Naive thymus-derived CD4-positive, alpha-beta T cell (primary cell): Measurements from ENCODE around the gene TMEM186. TPM values are rescaled to one million over a fixed set of nuclear protein-coding genes. Genes with fewer than 3 reads are reported as not detected.
"Not testable (repeated sequence)": the region's sequence is repeated elsewhere in the genome, so short reads cannot be mapped to it uniquely, and the experiment has no call there.

Experiments used
- ATAC-seq: fragments of 150-1000 bp; cut with Tn5 transposase; 2 replicates; pipeline ENCODE4 v1.10.0; 2021; ENCODE audit warnings: mild to moderate bottlenecking, moderate library complexity
- CTCF ChIA-PET: fragments of 350-600 bp; sonication (Branson Sonifier 250); formaldehyde crosslinking; loops from one replicate; lab custom pipeline; 2021; ENCODE audit warnings: antibody characterized with exemption; lab: Charles Lee
- POLR2A ChIA-PET: fragments of 350-600 bp; sonication (Branson Sonifier 250); formaldehyde crosslinking; loops from one replicate; lab custom pipeline; 2021; ENCODE audit warnings: antibody characterized with exemption, inconsistent platforms; lab: Charles Lee
- DNase-seq, 9 donors: peaks; one replicate each; pipeline versions ENCODE4 v3.0.0 to v3.0.0-alpha.2; 2020 to 2022; ENCODE audit warnings: mixed read lengths in 1 of 9
- H3K27ac ChIP-seq: one replicate; pipeline ENCODE4 v1.7.0; 2013; ENCODE audit warnings: mild to moderate bottlenecking, low read depth, low read length, moderate library complexity
- H3K27me3 ChIP-seq, 2 donors: one replicate each; pipeline ENCODE4 v1.7.0; 2013; ENCODE audit warnings: low read length in 2 of 2, mild to moderate bottlenecking in 2 of 2, moderate library complexity in 2 of 2; ENCODE audit not compliant: control insufficient read depth in 2 of 2, insufficient read depth in 2 of 2
- H3K36me3 ChIP-seq, 3 experiments: 1 replicate in 2 of 3; 2 replicates in 1 of 3; pipeline ENCODE4 v1.7.0; 2013; ENCODE audit warnings: low read length in 3 of 3, mild to moderate bottlenecking in 3 of 3, moderate library complexity in 1 of 3; ENCODE audit not compliant: insufficient read depth in 3 of 3, control insufficient read depth in 2 of 3
- H3K4me1 ChIP-seq, 2 donors: one replicate each; pipeline ENCODE4 v1.7.0; 2013; ENCODE audit warnings: low read length in 2 of 2, mild to moderate bottlenecking in 2 of 2, moderate library complexity in 1 of 2; ENCODE audit not compliant: control insufficient read depth in 2 of 2, insufficient read depth in 2 of 2
- H3K4me3 ChIP-seq: 2 replicates; pipeline ENCODE4 v1.7.0; 2013; ENCODE audit warnings: mild to moderate bottlenecking, low read length
- H3K9me3 ChIP-seq, 3 experiments: 1 replicate in 2 of 3; 2 replicates in 1 of 3; pipeline ENCODE4 v1.7.0; 2013; ENCODE audit warnings: low read length in 3 of 3; ENCODE audit not compliant: control insufficient read depth in 2 of 3
- H3K27ac Mint-ChIP-seq, 9 donors: one replicate each; pipeline ENCODE4 v1.8.0; 2020 to 2022; ENCODE audit warnings: mixed read lengths in 9 of 9, mild to moderate bottlenecking in 8 of 9, moderate library complexity in 5 of 9, inconsistent platforms in 2 of 9
- H3K27me3 Mint-ChIP-seq, 5 donors: one replicate each; pipeline ENCODE4 v1.8.0; 2021 to 2022; ENCODE audit warnings: mixed read lengths in 5 of 5, mild to moderate bottlenecking in 1 of 5
- H3K36me3 Mint-ChIP-seq, 5 donors: one replicate each; pipeline ENCODE4 v1.8.0; 2020 to 2022; ENCODE audit warnings: mixed read lengths in 5 of 5, mild to moderate bottlenecking in 3 of 5, inconsistent platforms in 1 of 5
- H3K4me1 Mint-ChIP-seq, 7 donors: one replicate each; pipeline ENCODE4 v1.8.0; 2020 to 2022; ENCODE audit warnings: mixed read lengths in 7 of 7, mild to moderate bottlenecking in 3 of 7, inconsistent platforms in 1 of 7
- H3K4me3 Mint-ChIP-seq, 10 donors: one replicate each; pipeline ENCODE4 v1.8.0; 2020 to 2022; ENCODE audit warnings: mild to moderate bottlenecking in 10 of 10, mixed read lengths in 10 of 10, moderate library complexity in 6 of 10, inconsistent platforms in 2 of 10
- H3K9me3 Mint-ChIP-seq, 11 donors: one replicate each; pipeline ENCODE4 v1.8.0; 2020 to 2022; ENCODE audit warnings: mixed read lengths in 11 of 11, mild to moderate bottlenecking in 4 of 11, inconsistent platforms in 1 of 11, moderate library complexity in 1 of 11
- intact Hi-C, 2 donors: fragments of 100-400 bp; cut with micrococcal nuclease; formaldehyde crosslinking; loops; one replicate each; pipeline ENCODE4 v1.15.1; 2023
- polyA plus RNA-seq, 2 donors: library from polyadenylated mRNA; unstranded; fragments of 300-500 nt; fragmentation: Illumina TruSeq; gene quantifications; one replicate each; pipeline ENCODE4 v1.2.3, GENCODE V29; 2021
- total RNA-seq, 6 experiments: library from RNA in 5 of 6; stranded (reverse) in 5 of 6; gene quantifications; 1 replicate in 5 of 6; 2 replicates in 1 of 6; pipeline ENCODE4 v1.2.3 and lab custom pipeline; 2021 to 2026

The TMEM186 gene
- total and polyA plus RNA-seq, 7 experiments from 2014 or later: 3.2 to 20.8 (median 15.3) TPM

GRCh38 chr16:8804313-8804712, 6.9 kb upstream of the TMEM186 start:
- Mint-ChIP-seq H3K4me1 (peaks cover 1 to 20% (median 16%) of the 10 kb centered on the region in 7 donors), H3K27me3 (no peaks in the 10 kb centered on the region), H3K27ac (no peak overlapping the region), H3K4me3 (no peak overlapping the region), H3K36me3 (peaks cover 8 to 46% (median 23%) of the 10 kb centered on the region in 5 donors), H3K9me3 (no peaks in the 10 kb centered on the region)
- Histone ChIP-seq H3K27ac (no peak overlapping the region), H3K9me3 (no peaks in the 10 kb centered on the region), H3K27me3 (no peaks in the 10 kb centered on the region), H3K4me1 (peaks cover 2 to 13% of the 10 kb centered on the region in 2 donors), H3K36me3 (peaks cover 27 to 72% (median 40%) of the 10 kb centered on the region in 3 experiments), H3K4me3 (no peak overlapping the region)
- intact Hi-C loops: no loop called here
- ATAC-seq (no peak), DNase-seq (no peak)
- ChIA-PET POLR2A (no interaction called here), CTCF (no interaction called here)

GRCh38 chr16:8803733-8804132, 6.3 kb upstream of the TMEM186 start:
- peaks cover 8 to 42% (median 23%) of the 10 kb centered on the region in 5 donors for H3K36me3 Mint-ChIP-seq
- CTCF ChIA-PET: not testable (repeated sequence)

GRCh38 chr16:8801701-8802100, 4.3 kb upstream of the TMEM186 start:
- no peaks in the 10 kb centered on the region for H3K27me3 ChIP-seq
- H3K4me3 ChIP-seq: no peak overlapping the region
- H3K27ac ChIP-seq: no peak overlapping the region
- Mint-ChIP-seq H3K27ac (no peak overlapping the region), H3K36me3 (peaks cover 4 to 33% (median 22%) of the 10 kb centered on the region in 5 donors), H3K4me3 (no peak overlapping the region), H3K9me3 (no peaks in the 10 kb centered on the region), H3K4me1 (peaks cover 12 to 46% (median 32%) of the 10 kb centered on the region in 7 donors), H3K27me3 (no peaks in the 10 kb centered on the region)
- no peak for DNase-seq
- POLR2A ChIA-PET: no interaction called here
- CTCF ChIA-PET: interaction anchor here (1.2 kb wide), 1 partner anchor 67 kb away, joined by 4 read pairs; the partner anchor contains the start of gene CARHSP1
- H3K9me3 ChIP-seq: no peaks in the 10 kb centered on the region
- intact Hi-C loops: no loop called here
- H3K36me3 ChIP-seq: peaks cover 13 to 49% (median 29%) of the 10 kb centered on the region in 3 experiments
- ATAC-seq: no peak
- H3K4me1 ChIP-seq: peaks cover 17 to 28% of the 10 kb centered on the region in 2 donors

More at GRCh38 chr16:8803733-8804132, 6.3 kb upstream of the TMEM186 start:
- POLR2A ChIA-PET, DNase-seq, H3K4me3 ChIP-seq, H3K27me3 Mint-ChIP-seq, H3K9me3 Mint-ChIP-seq, H3K27me3 ChIP-seq, H3K4me3 Mint-ChIP-seq, H3K27ac Mint-ChIP-seq, H3K27ac ChIP-seq, H3K9me3 ChIP-seq, intact Hi-C loops, ATAC-seq: not testable (repeated sequence)
- H3K4me1 Mint-ChIP-seq: peaks cover 5 to 26% (median 21%) of the 10 kb centered on the region in 7 donors
- peaks cover 8 to 19% of the 10 kb centered on the region in 2 donors for H3K4me1 ChIP-seq
- peaks cover 23 to 66% (median 35%) of the 10 kb centered on the region in 3 experiments for H3K36me3 ChIP-seq

- H3K4me1 ChIP-seq: peaks cover 25 to 32% of the 10 kb centered on the region in 2 donors
- ChIA-PET CTCF (interaction anchor here (0.6 to 1.9 kb wide), 3 partner anchors 11 to 287 kb away, joined by 3 to 6 read pairs (median 4); no protein-coding TSS in a partner anchor), POLR2A (interaction anchor here (0.8 to 3.9 kb wide), 2 partner anchors 69 to 176 kb away, joined by 3 to 22 read pairs; partner anchors contain the start of gene CARHSP1)
- DNase-seq (no peak), ATAC-seq (no peak)
- peaks cover 10 to 22% (median 16%) of the 10 kb centered on the region in 3 experiments for H3K36me3 ChIP-seq
- intact Hi-C loops: loop anchor here in 1 of 2 donors (2.0 to 5.0 kb wide), 2 partner anchors 18 to 279 kb away; no protein-coding TSS in a partner anchor
- no peaks in the 10 kb centered on the region for H3K27me3 ChIP-seq
- peak overlapping the region; percentile 86 for H3K27ac ChIP-seq
- Mint-ChIP-seq H3K9me3 (no peaks in the 10 kb centered on the region), H3K36me3 (peaks cover 0 to 18% (median 7%) of the 10 kb centered on the region in 5 donors), H3K27me3 (no peaks in the 10 kb centered on the region), H3K4me3 (peak overlapping the region; percentile 91 to 99 (median 96)), H3K27ac (peak overlapping the region; percentile 49 to 95 (median 92)), H3K4me1 (peaks cover 19 to 72% (median 47%) of the 10 kb centered on the region in 7 donors)
- H3K9me3 ChIP-seq: no peaks in the 10 kb centered on the region
- peak overlapping the region; percentile 90 for H3K4me3 ChIP-seq
Observed at GRCh38 chr16:8798535-8799157, 1.2 kb upstream of the TMEM186 start.

GRCh38 chr16:8798174-8798527, 712 bp upstream of the TMEM186 start:
- peaks cover 7 to 19% (median 14%) of the 10 kb centered on the region in 3 experiments for H3K36me3 ChIP-seq
- Mint-ChIP-seq H3K36me3 (peaks cover 0 to 15% (median 5%) of the 10 kb centered on the region in 5 donors), H3K4me3 (peak overlapping the region; percentile 91 to 99 (median 96)), H3K27ac (peak overlapping the region; percentile 87 to 95 (median 92)), H3K9me3 (no peaks in the 10 kb centered on the region), H3K4me1 (peaks cover 19 to 70% (median 47%) of the 10 kb centered on the region in 7 donors), H3K27me3 (no peaks in the 10 kb centered on the region)
- H3K9me3 ChIP-seq: no peaks in the 10 kb centered on the region
- POLR2A ChIA-PET: interaction anchor here (0.8 to 3.9 kb wide), 2 partner anchors 70 to 176 kb away, joined by 3 to 22 read pairs; partner anchors contain the start of gene CARHSP1
- CTCF ChIA-PET: interaction anchor here (0.6 to 1.9 kb wide), 3 partner anchors 12 to 286 kb away, joined by 3 to 6 read pairs (median 4); no protein-coding TSS in a partner anchor
- H3K27me3 ChIP-seq: no peaks in the 10 kb centered on the region
- ATAC-seq: no peak
- H3K4me3 ChIP-seq: peak overlapping the region; percentile 90
- H3K4me1 ChIP-seq: peaks cover 25 to 32% of the 10 kb centered on the region in 2 donors
- peak overlapping the region; percentile 86 for H3K27ac ChIP-seq
- intact Hi-C loops: loop anchor here in 1 of 2 donors (2.0 to 5.0 kb wide), 2 partner anchors 19 to 279 kb away; no protein-coding TSS in a partner anchor
- no peak for DNase-seq

- ATAC-seq (no peak), DNase-seq (no peak)
- peaks cover 25 to 32% of the 10 kb centered on the region in 2 donors for H3K4me1 ChIP-seq
- H3K36me3 ChIP-seq: peaks cover 0 to 5% (median 0%) of the 10 kb centered on the region in 3 experiments
- H3K27ac ChIP-seq: peak overlapping the region; percentile 86
- peak overlapping the region; percentile 90 for H3K4me3 ChIP-seq
- Mint-ChIP-seq H3K27ac (peak overlapping the region; percentile 87 to 95 (median 92)), H3K4me3 (peak overlapping the region; percentile 91 to 99 (median 96)), H3K36me3 (peaks cover 0 to 5% (median 2%) of the 10 kb centered on the region in 5 donors), H3K9me3 (no peaks in the 10 kb centered on the region), H3K27me3 (no peaks in the 10 kb centered on the region), H3K4me1 (peaks cover 19 to 73% (median 51%) of the 10 kb centered on the region in 7 donors)
- no peaks in the 10 kb centered on the region for H3K9me3 ChIP-seq
- no peaks in the 10 kb centered on the region for H3K27me3 ChIP-seq
- intact Hi-C loops: loop anchor here (1.0 to 5.0 kb wide), 11 partner anchors 21 to 1947 kb away; partner anchors contain the start of genes ABAT (in 2 of the 2), METTL22 (in 2 of the 2), USP7 (in 2 of the 2) and HAPSTR1 (in 1 of the 2)
- POLR2A ChIA-PET: interaction anchor here (1.0 to 3.9 kb wide), 4 partner anchors 21 to 295 kb away, joined by 3 to 22 read pairs (median 4); partner anchors contain the start of genes CARHSP1 and HAPSTR1
- CTCF ChIA-PET: interaction anchor here (1.9 kb wide), 1 partner anchor 83 kb away, joined by 6 read pairs; no protein-coding TSS in a partner anchor
Observed at GRCh38 chr16:8796469-8797363, 723 bp downstream of the TMEM186 start.
